Cardiac muscle cell (in vitro differentiated cells and primary cell): ENCODE measurements around the gene TNFRSF1A. TPM values are rescaled to one million over a fixed set of nuclear protein-coding genes. Genes with fewer than 3 reads are reported as not detected.
A peak's percentile ranks its signal among the peaks of the same experiment; 100 is the strongest.

Experiments used
- DNase-seq, 2 donors: peaks; one replicate each; pipeline versions ENCODE4 v3.0.0 to v3.0.0-alpha.2; 2010 to 2017; ENCODE audit warnings: low read depth in 1 of 2, low spot score in 1 of 2
- H3K27ac ChIP-seq: fragments of 200-600 bp; sonication (generic); 2 replicates; pipeline ENCODE4 v1.5.1; 2016
- H3K27me3 ChIP-seq: fragments of 200-600 bp; sonication (generic); 2 replicates; pipeline ENCODE4 v1.6.0; 2016; ENCODE audit warnings: control low read depth
- H3K36me3 ChIP-seq: fragments of 200-600 bp; sonication (generic); 2 replicates; pipeline ENCODE4 v1.5.1; 2016; ENCODE audit warnings: control low read depth
- H3K4me1 ChIP-seq: fragments of 200-600 bp; sonication (generic); 2 replicates; pipeline ENCODE4 v1.8.1; 2017; ENCODE audit warnings: low read depth, mild to moderate bottlenecking, mixed run types
- H3K4me3 ChIP-seq: fragments of 200-600 bp; sonication (generic); 2 replicates; pipeline ENCODE4 v1.5.1; 2016; ENCODE audit warnings: mild to moderate bottlenecking
- H3K9me3 ChIP-seq: fragments of 200-600 bp; sonication (generic); 2 replicates; pipeline ENCODE4 v1.5.1; 2017; ENCODE audit warnings: low read depth, mild to moderate bottlenecking, control low read depth
- polyA plus RNA-seq: library from polyadenylated mRNA; unstranded; fragments of >200 nt; fragmentation: Nextera tagmentation; extraction: Ambion mirVana; gene quantifications from 2 replicates; pipeline ENCODE4 v1.2.1, GENCODE V29; 2016
- total RNA-seq: library from RNA; depleted of rRNA; stranded (reverse); fragments of >200 nt; gene quantifications from 2 replicates; pipeline ENCODE4 v1.2.3, GENCODE V29; 2016
- TF ChIP-seq, protein P1 (sequence below): IDR thresholded peaks from 2 replicates; pipeline ENCODE4 v1.5.1; 2012; ENCODE audit warnings: low read depth, mild to moderate bottlenecking, low read length

TNFRSF1A gene
- total and polyA plus RNA-seq, 2 experiments from 2014 or later, result 33.3 to 42.3 TPM

DNA sequence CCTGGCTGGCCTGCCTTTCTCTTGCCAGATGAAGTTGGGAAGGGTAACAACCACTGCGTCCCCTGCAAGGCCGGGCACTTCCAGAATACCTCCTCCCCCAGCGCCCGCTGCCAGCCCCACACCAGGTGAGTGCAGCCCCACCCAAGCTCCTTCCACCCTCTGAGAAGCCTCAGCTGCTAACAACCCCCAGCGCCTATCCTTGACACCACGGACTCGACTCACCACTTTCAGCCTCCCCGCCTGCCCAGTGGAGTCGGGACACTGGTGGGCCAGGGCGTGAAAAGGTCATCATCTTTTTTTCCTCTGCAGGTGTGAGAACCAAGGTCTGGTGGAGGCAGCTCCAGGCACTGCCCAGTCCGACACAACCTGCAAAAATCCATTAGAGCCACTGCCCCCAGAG is 44.2 kb upstream of the TNFRSF1A start:
- no peaks in the 10 kb centered on the region for H3K4me1 ChIP-seq
- no peak overlapping the region for H3K4me3 ChIP-seq
- H3K36me3 ChIP-seq, result no peaks in the 10 kb centered on the region
- peaks cover 4% of the 10 kb centered on the region for H3K27me3 ChIP-seq
- no peak for DNase-seq
- TF ChIP-seq, protein P1, sequence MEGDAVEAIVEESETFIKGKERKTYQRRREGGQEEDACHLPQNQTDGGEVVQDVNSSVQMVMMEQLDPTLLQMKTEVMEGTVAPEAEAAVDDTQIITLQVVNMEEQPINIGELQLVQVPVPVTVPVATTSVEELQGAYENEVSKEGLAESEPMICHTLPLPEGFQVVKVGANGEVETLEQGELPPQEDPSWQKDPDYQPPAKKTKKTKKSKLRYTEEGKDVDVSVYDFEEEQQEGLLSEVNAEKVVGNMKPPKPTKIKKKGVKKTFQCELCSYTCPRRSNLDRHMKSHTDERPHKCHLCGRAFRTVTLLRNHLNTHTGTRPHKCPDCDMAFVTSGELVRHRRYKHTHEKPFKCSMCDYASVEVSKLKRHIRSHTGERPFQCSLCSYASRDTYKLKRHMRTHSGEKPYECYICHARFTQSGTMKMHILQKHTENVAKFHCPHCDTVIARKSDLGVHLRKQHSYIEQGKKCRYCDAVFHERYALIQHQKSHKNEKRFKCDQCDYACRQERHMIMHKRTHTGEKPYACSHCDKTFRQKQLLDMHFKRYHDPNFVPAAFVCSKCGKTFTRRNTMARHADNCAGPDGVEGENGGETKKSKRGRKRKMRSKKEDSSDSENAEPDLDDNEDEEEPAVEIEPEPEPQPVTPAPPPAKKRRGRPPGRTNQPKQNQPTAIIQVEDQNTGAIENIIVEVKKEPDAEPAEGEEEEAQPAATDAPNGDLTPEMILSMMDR, result no peak
- no peak overlapping the region for H3K27ac ChIP-seq
- no peaks in the 10 kb centered on the region for H3K9me3 ChIP-seq

DNA sequence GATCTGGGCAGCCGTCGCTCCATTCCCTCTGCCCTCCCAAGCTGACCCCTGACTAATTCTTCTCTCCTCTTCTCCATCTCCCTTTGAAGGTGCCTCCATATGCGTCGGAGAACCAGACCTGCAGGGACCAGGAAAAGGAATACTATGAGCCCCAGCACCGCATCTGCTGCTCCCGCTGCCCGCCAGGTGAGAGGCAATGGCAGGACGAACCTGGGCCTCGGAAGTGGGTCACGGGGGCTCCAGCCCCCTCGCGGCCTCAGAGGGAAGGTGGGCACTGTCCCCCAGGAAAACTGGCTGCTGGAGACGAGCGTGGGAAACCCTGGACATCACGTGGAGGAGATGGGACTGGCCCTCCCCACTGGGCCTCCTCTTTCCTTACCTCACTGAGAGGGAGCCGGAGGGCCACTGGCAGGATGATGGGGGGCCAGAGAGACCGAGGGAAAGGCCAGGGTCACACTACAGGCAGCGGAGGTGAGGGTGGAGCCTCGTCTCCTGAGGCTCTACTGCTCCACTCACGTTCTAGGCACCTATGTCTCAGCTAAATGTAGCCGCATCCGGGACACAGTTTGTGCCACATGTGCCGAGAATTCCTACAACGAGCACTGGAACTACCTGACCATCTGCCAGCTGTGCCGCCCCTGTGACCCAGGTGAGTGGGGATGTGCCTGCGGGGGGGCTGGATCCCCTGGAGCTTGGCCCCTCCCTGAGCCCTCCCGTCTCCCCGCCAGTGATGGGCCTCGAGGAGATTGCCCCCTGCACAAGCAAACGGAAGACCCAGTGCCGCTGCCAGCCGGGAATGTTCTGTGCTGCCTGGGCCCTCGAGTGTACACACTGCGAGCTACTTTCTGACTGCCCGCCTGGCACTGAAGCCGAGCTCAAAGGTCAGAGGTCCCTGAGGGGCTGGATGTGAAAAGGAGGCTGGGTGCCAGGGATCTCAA is 42.9 kb upstream of the TNFRSF1A start:
- no peak overlapping the region for H3K27ac ChIP-seq
- no peak for DNase-seq
- TF ChIP-seq, protein P1, result no peak

DNA sequence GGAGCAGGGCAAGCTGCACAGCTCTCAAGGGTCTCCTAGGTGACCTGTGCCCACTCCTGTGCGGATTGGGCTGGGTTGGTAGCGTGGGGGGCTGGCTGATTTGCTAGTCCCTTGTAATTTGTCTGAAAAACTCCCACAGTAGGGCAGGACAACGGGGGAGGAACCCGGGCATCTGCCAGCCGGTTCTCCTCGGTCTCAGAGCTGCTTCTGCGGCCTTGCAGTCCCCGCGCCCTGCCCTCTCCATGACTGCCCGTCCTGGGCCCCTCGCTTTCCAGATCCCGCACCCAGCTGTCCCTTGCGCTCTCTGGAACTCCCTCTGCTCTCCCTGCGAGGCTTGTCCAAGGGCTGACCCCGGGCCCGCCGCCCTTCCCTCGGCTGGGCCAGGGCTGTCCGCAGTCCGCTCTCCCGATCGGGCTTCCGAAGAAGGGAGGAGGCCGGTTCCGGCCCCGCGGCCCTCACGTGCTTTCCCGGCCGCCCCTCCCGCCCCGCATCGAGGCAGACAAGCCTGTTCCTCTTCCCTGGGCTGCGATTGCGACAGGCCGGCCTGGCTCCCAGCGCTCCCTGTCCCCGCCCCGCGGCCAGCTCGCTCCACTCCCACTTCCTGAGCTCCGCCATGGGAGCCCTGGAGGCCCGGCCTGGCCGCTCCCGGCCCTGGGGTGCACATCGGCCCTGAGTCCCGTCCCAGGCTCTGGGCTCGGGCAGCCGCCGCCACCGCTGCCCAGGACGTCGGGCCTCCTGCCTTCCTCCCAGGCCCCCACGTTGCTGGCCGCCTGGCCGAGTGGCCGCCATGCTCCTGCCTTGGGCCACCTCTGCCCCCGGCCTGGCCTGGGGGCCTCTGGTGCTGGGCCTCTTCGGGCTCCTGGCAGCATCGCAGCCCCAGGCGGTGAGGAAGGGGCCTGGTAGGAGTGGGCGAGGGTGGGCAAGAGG is 42.0 kb upstream of the TNFRSF1A start, which contains the start of gene LTBR:
Gene LTBR (plus strand): TSS at position 591 of the 927 bp plus-strand sequence. CDS start 197 bp downstream, at position 788.
- DNase-seq, result peak; percentile 44 to 99
- Histone ChIP-seq H3K9me3 (no peaks in the 10 kb centered on the region), H3K4me1 (no peaks in the 10 kb centered on the region), H3K36me3 (no peaks in the 10 kb centered on the region), H3K27me3 (peaks cover 4% of the 10 kb centered on the region), H3K4me3 (no peak within 1 kb of the TSS), H3K27ac (no peak within 1 kb of the TSS)
- TF ChIP-seq, protein P1, result peak; percentile 17

More for the DNA sequence above, 42.9 kb upstream of the TNFRSF1A start:
- Histone ChIP-seq H3K4me3 (no peak overlapping the region), H3K4me1 (no peaks in the 10 kb centered on the region), H3K27me3 (peaks cover 4% of the 10 kb centered on the region), H3K36me3 (no peaks in the 10 kb centered on the region), H3K9me3 (no peaks in the 10 kb centered on the region)

DNA sequence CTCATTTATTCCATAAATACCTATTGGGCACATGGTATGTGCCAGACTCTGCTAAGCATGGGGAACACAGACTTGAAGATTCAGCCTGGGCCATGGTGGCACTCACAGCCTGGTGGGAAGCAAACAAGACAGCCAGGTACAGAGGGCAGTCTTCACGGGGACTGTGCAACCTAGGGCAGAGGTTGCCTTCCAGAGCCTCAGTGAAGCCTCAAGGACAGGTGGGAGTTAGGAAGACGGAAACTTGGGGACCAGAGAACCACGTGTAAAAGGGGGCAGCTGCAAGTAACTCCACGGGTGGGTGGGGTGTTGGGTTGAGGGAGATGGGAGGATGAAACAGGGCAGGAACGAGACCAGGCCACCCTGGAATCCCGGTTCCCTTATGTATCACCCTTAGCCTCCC is 41.1 kb upstream of the TNFRSF1A start:
- DNase-seq, result no peak
- Histone ChIP-seq H3K27me3 (peaks cover 4% of the 10 kb centered on the region), H3K4me3 (no peak overlapping the region), H3K36me3 (no peaks in the 10 kb centered on the region), H3K9me3 (no peaks in the 10 kb centered on the region), H3K27ac (no peak overlapping the region), H3K4me1 (no peaks in the 10 kb centered on the region)
- TF ChIP-seq, protein P1, result no peak

DNA sequence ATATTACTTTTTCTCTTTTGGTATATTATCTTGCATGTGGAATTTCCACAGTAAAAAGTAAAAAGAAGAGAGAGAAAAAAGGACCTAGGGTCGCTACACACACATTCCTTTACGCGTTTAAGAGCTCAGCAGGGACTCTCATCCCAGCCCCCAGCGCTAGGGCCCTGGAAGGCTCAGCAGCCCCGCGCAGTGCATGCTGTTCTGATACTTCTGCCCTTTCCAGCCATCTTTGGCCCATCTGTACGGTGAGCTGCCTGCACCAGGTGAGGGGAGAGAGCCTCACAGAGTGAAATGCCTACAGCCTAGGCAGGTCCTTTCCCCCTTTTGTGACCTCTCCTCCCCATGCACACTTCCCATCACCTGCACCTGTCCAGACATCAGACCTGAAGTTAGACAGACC is 40.5 kb upstream of the TNFRSF1A start:
- Histone ChIP-seq H3K36me3 (no peaks in the 10 kb centered on the region), H3K4me3 (no peak overlapping the region), H3K27ac (no peak overlapping the region), H3K9me3 (no peaks in the 10 kb centered on the region), H3K4me1 (no peaks in the 10 kb centered on the region), H3K27me3 (peaks cover 4% of the 10 kb centered on the region)
- TF ChIP-seq, protein P1, result no peak
- DNase-seq, result no peak
